GM20431 (cell line): Measurements from ENCODE around the gene SEMA4D.

ENCODE experiments used
- in situ Hi-C: fragments of 300-500 bp; cut with MseI, MboI; formaldehyde crosslinking; loops from one replicate; pipeline ENCODE4 v1.15.0; 2020; ENCODE audit warnings: low sequenced_read_pairs; ENCODE audit not compliant: unreplicated experiment

The SEMA4D gene

GRCh38 chr9:89529243-89530035, 31.5 kb upstream of the SEMA4D start:
- in situ Hi-C loops = no loop called here

GRCh38 chr9:89528540-89528939, 30.6 kb upstream of the SEMA4D start:
- in situ Hi-C loops = no loop called here

- in situ Hi-C loops = no loop called here
Measured at GRCh38 chr9:89528131-89528530, 30.2 kb upstream of the SEMA4D start.

- in situ Hi-C loops = no loop called here
Measured at GRCh38 chr9:89527084-89527483, 29.2 kb upstream of the SEMA4D start.

GRCh38 chr9:89526667-89527066, 28.8 kb upstream of the SEMA4D start:
- in situ Hi-C loops = no loop called here

- in situ Hi-C loops = no loop called here
Measured at GRCh38 chr9:89525446-89526374, 27.8 kb upstream of the SEMA4D start.

- in situ Hi-C loops = no loop called here
Measured at GRCh38 chr9:89524963-89525362, 27.1 kb upstream of the SEMA4D start.

GRCh38 chr9:89523948-89524347, 26.0 kb upstream of the SEMA4D start:
- in situ Hi-C loops = no loop called here

- in situ Hi-C loops = no loop called here
Measured at GRCh38 chr9:89522959-89523285, 25.0 kb upstream of the SEMA4D start.

GRCh38 chr9:89522261-89522958, 24.5 kb upstream of the SEMA4D start:
- in situ Hi-C loops = no loop called here

- in situ Hi-C loops = no loop called here
Measured at GRCh38 chr9:89519366-89519805, 21.5 kb upstream of the SEMA4D start.

GRCh38 chr9:89518466-89519365, 20.8 kb upstream of the SEMA4D start:
- in situ Hi-C loops = no loop called here

- in situ Hi-C loops = no loop called here
Measured at GRCh38 chr9:89515416-89515815, 17.5 kb upstream of the SEMA4D start.

GRCh38 chr9:89514956-89515355, 17.0 kb upstream of the SEMA4D start:
- in situ Hi-C loops = no loop called here

GRCh38 chr9:89514337-89514736, 16.4 kb upstream of the SEMA4D start:
- in situ Hi-C loops = no loop called here

GRCh38 chr9:89513837-89514236, 15.9 kb upstream of the SEMA4D start:
- in situ Hi-C loops = no loop called here

GRCh38 chr9:89512382-89512781, 14.5 kb upstream of the SEMA4D start:
- in situ Hi-C loops = no loop called here

- in situ Hi-C loops = no loop called here
Measured at GRCh38 chr9:89508951-89509615, 11.2 kb upstream of the SEMA4D start.

- in situ Hi-C loops = no loop called here
Measured at GRCh38 chr9:89505911-89506310, 8.0 kb upstream of the SEMA4D start.
